Fibroblast of mammary gland (primary cell): ENCODE measurements around the gene IFT122.

ENCODE experiments used
- DNase-seq: peaks from one replicate; pipeline ENCODE4 v3.0.0-alpha.2; 2010; ENCODE audit warnings: low read depth
- H3K4me3 ChIP-seq: 2 replicates; pipeline ENCODE4 v1.5.1; 2011; ENCODE audit warnings: low read depth, mild to moderate bottlenecking, low read length, moderate library complexity; ENCODE audit not compliant: control insufficient read depth
- CTCF ChIP-seq: conservative IDR thresholded peaks from 2 replicates; pipeline ENCODE4 v1.5.1; 2011; ENCODE audit warnings: low read depth, low read length, inconsistent platforms; ENCODE audit not compliant: control insufficient read depth, insufficient read depth

Gene IFT122

DNA sequence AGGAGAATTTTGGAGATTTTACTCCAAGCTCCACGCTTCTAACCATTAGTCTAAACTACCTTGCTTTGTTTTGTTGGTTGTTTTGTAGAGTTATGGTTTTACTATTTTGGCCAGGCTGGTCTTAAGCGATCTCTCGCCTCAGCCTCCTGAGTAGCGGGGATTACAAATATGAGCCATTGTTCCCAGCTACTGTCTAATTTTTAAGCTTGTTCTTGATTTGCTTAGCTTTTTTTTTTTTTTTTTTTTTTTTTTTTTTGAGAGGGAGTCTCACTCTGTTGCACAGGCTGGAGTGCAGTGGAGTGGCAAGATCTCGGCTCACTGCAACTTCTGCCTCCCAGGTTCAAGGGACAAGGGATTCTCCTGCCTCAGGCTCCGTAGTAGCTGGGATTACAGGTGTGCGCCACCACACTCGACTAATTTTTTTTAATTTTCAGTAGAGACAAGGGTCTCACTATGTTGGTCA, 40.1 kb upstream of the IFT122 start:
- TF ChIP-seq CTCF = no peak
- no peak overlapping the region for H3K4me3 ChIP-seq
- DNase-seq = peak; percentile 41

- no peak for TF ChIP-seq CTCF
- H3K4me3 ChIP-seq = no peak overlapping the region
- no peak for DNase-seq
Measured at GRCh38 chr3:129402210-129402609, 37.8 kb upstream of the IFT122 start.

GRCh38 chr3:129402616-129403015, 37.4 kb upstream of the IFT122 start:
- no peak for TF ChIP-seq CTCF
- no peak for DNase-seq
- no peak overlapping the region for H3K4me3 ChIP-seq

- DNase-seq = no peak
- no peak for TF ChIP-seq CTCF
- H3K4me3 ChIP-seq = no peak overlapping the region
Measured at GRCh38 chr3:129403450-129403849, 36.6 kb upstream of the IFT122 start.

GRCh38 chr3:129404130-129404529, 35.9 kb upstream of the IFT122 start:
- DNase-seq = no peak
- TF ChIP-seq CTCF = no peak
- H3K4me3 ChIP-seq = no peak overlapping the region

GRCh38 chr3:129404610-129405009, 35.4 kb upstream of the IFT122 start:
- no peak for TF ChIP-seq CTCF
- DNase-seq = no peak

GRCh38 chr3:129409541-129409940, 30.5 kb upstream of the IFT122 start:
- H3K4me3 ChIP-seq = no peak overlapping the region
- peak; percentile 53 for DNase-seq
- no peak for TF ChIP-seq CTCF

More at GRCh38 chr3:129404610-129405009, 35.4 kb upstream of the IFT122 start:
- H3K4me3 ChIP-seq = no peak overlapping the region
